ENCODE results near the gene SORCS1.

SORCS1 gene

GRCh38 chr10:107011992-107012391, 152.5 kb downstream of the SORCS1 start:
- Histone ChIP-seq H4K8ac (ENCODE audit: low read depth, low read length) (no peak overlapping the region), H3K4me2 (ENCODE audit: low read length) (no peak overlapping the region), H3K79me2 (ENCODE audit: control insufficient read depth, insufficient read depth, low read length) (no peaks in the 10 kb centered on the region), H2BK15ac (replicated peaks; ENCODE audit: low read depth) (no peak overlapping the region), H3K4me3 (ENCODE audit: low read length) (no peak overlapping the region), H3K4ac (ENCODE audit: low read depth, low read length) (no peak overlapping the region), H2BK5ac (ENCODE audit: low read length) (no peak overlapping the region), H3K9ac (ENCODE audit: low read length) (no peak overlapping the region), H3K56ac (ENCODE audit: low read length) (no peak overlapping the region), H3K27ac (ENCODE audit: low read depth, low read length) (no peak overlapping the region), H4K5ac (ENCODE audit: low read length) (no peak overlapping the region), H3K23ac (ENCODE audit: low read length) (no peak overlapping the region), H3K36me3 (ENCODE audit: control insufficient read depth, insufficient read depth, low read length) (no peaks in the 10 kb centered on the region), H2BK120ac (ENCODE audit: low read depth, low read length) (no peak overlapping the region), H2AK5ac (ENCODE audit: low read length) (no peak overlapping the region), H3K18ac (ENCODE audit: low read length) (no peak overlapping the region), H3K4me1 (ENCODE audit: control insufficient read depth, low read depth, low read length) (peaks cover 4% of the 10 kb centered on the region), H3K27me3 (ENCODE audit: insufficient read depth, low read length, poor library complexity) (no peaks in the 10 kb centered on the region), H3K79me1 (ENCODE audit: low read length) (no peaks in the 10 kb centered on the region)
- DNase-seq: no peak
- no CpG with 5 or more reads among the region's 3 CpGs for WGBS (ENCODE audit: extremely low coverage, insufficient coverage, low lambda C conversion rate)

GRCh38 chr10:107011105-107011504, 153.4 kb downstream of the SORCS1 start:
- no peak overlapping the region for H2AK5ac ChIP-seq (ENCODE audit: low read length)
- no peak overlapping the region for H2BK120ac ChIP-seq (ENCODE audit: low read depth, low read length)
- no peaks in the 10 kb centered on the region for H3K27me3 ChIP-seq (ENCODE audit: insufficient read depth, low read length, poor library complexity)
- no peak overlapping the region for H3K27ac ChIP-seq (ENCODE audit: low read depth, low read length)
- no peak overlapping the region for H2BK5ac ChIP-seq (ENCODE audit: low read length)
- no peak overlapping the region for H3K23ac ChIP-seq (ENCODE audit: low read length)
- WGBS (ENCODE audit: extremely low coverage, insufficient coverage, low lambda C conversion rate): no CpG with 5 or more reads among the region's 3 CpGs
- H3K18ac ChIP-seq (ENCODE audit: low read length): no peak overlapping the region
- no peak overlapping the region for H3K4me3 ChIP-seq (ENCODE audit: low read length)
- no peak overlapping the region for H4K5ac ChIP-seq (ENCODE audit: low read length)
- no peak overlapping the region for H3K9ac ChIP-seq (ENCODE audit: low read length)
- H3K79me1 ChIP-seq (ENCODE audit: low read length): no peaks in the 10 kb centered on the region
- H3K4me2 ChIP-seq (ENCODE audit: low read length): no peak overlapping the region
- H3K4me1 ChIP-seq (ENCODE audit: control insufficient read depth, low read depth, low read length): peaks cover 4% of the 10 kb centered on the region
- peak; percentile 59 for DNase-seq
- H3K36me3 ChIP-seq (ENCODE audit: control insufficient read depth, insufficient read depth, low read length): no peaks in the 10 kb centered on the region
- no peak overlapping the region for H3K4ac ChIP-seq (ENCODE audit: low read depth, low read length)
- H3K79me2 ChIP-seq (ENCODE audit: control insufficient read depth, insufficient read depth, low read length): no peaks in the 10 kb centered on the region
- no peak overlapping the region for H4K8ac ChIP-seq (ENCODE audit: low read depth, low read length)
- H2BK15ac ChIP-seq (replicated peaks; ENCODE audit: low read depth): no peak overlapping the region
- no peak overlapping the region for H3K56ac ChIP-seq (ENCODE audit: low read length)

GRCh38 chr10:107010531-107010930, 154.0 kb downstream of the SORCS1 start:
- H2BK15ac ChIP-seq (replicated peaks; ENCODE audit: low read depth): no peak overlapping the region
- H3K4me3 ChIP-seq (ENCODE audit: low read length): no peak overlapping the region
- H4K8ac ChIP-seq (ENCODE audit: low read depth, low read length): no peak overlapping the region
- no peak overlapping the region for H3K27ac ChIP-seq (ENCODE audit: low read depth, low read length)
- H4K5ac ChIP-seq (ENCODE audit: low read length): no peak overlapping the region
- H2BK120ac ChIP-seq (ENCODE audit: low read depth, low read length): no peak overlapping the region
- H3K9ac ChIP-seq (ENCODE audit: low read length): no peak overlapping the region
- no peaks in the 10 kb centered on the region for H3K79me1 ChIP-seq (ENCODE audit: low read length)
- no peak overlapping the region for H3K56ac ChIP-seq (ENCODE audit: low read length)
- H3K27me3 ChIP-seq (ENCODE audit: insufficient read depth, low read length, poor library complexity): no peaks in the 10 kb centered on the region
- H2AK5ac ChIP-seq (ENCODE audit: low read length): no peak overlapping the region
- no CpG with 5 or more reads among the region's 8 CpGs for WGBS (ENCODE audit: extremely low coverage, insufficient coverage, low lambda C conversion rate)
- H3K4me2 ChIP-seq (ENCODE audit: low read length): no peak overlapping the region
- peaks cover 4% of the 10 kb centered on the region for H3K4me1 ChIP-seq (ENCODE audit: control insufficient read depth, low read depth, low read length)
- no peak overlapping the region for H3K23ac ChIP-seq (ENCODE audit: low read length)
- no peaks in the 10 kb centered on the region for H3K79me2 ChIP-seq (ENCODE audit: control insufficient read depth, insufficient read depth, low read length)
- no peak overlapping the region for H3K4ac ChIP-seq (ENCODE audit: low read depth, low read length)
- peak overlapping the region; percentile 22 for H3K18ac ChIP-seq (ENCODE audit: low read length)
- H2BK5ac ChIP-seq (ENCODE audit: low read length): no peak overlapping the region
- no peaks in the 10 kb centered on the region for H3K36me3 ChIP-seq (ENCODE audit: control insufficient read depth, insufficient read depth, low read length)
- no peak for DNase-seq

- H3K9ac ChIP-seq (ENCODE audit: low read length): no peak overlapping the region
- no peaks in the 10 kb centered on the region for H3K79me1 ChIP-seq (ENCODE audit: low read length)
- H3K79me2 ChIP-seq (ENCODE audit: control insufficient read depth, insufficient read depth, low read length): no peaks in the 10 kb centered on the region
- no peaks in the 10 kb centered on the region for H3K4me1 ChIP-seq (ENCODE audit: control insufficient read depth, low read depth, low read length)
- no peak overlapping the region for H3K23ac ChIP-seq (ENCODE audit: low read length)
- no peak overlapping the region for H2BK15ac ChIP-seq (replicated peaks; ENCODE audit: low read depth)
- WGBS (ENCODE audit: extremely low coverage, insufficient coverage, low lambda C conversion rate): no CpG with 5 or more reads among the region's 2 CpGs
- H4K5ac ChIP-seq (ENCODE audit: low read length): no peak overlapping the region
- no peak overlapping the region for H3K4me3 ChIP-seq (ENCODE audit: low read length)
- H2BK120ac ChIP-seq (ENCODE audit: low read depth, low read length): no peak overlapping the region
- no peak overlapping the region for H2AK5ac ChIP-seq (ENCODE audit: low read length)
- no peak overlapping the region for H3K4me2 ChIP-seq (ENCODE audit: low read length)
- H3K27me3 ChIP-seq (ENCODE audit: insufficient read depth, low read length, poor library complexity): no peaks in the 10 kb centered on the region
- no peak overlapping the region for H3K18ac ChIP-seq (ENCODE audit: low read length)
- no peak overlapping the region for H3K4ac ChIP-seq (ENCODE audit: low read depth, low read length)
- no peak overlapping the region for H3K27ac ChIP-seq (ENCODE audit: low read depth, low read length)
- no peak overlapping the region for H2BK5ac ChIP-seq (ENCODE audit: low read length)
- H3K56ac ChIP-seq (ENCODE audit: low read length): no peak overlapping the region
- H3K36me3 ChIP-seq (ENCODE audit: control insufficient read depth, insufficient read depth, low read length): no peaks in the 10 kb centered on the region
- DNase-seq: no peak
- no peak overlapping the region for H4K8ac ChIP-seq (ENCODE audit: low read depth, low read length)
Observed at GRCh38 chr10:107004362-107004761, 160.1 kb downstream of the SORCS1 start.

- H4K5ac ChIP-seq (ENCODE audit: low read length): no peak overlapping the region
- H2AK5ac ChIP-seq (ENCODE audit: low read length): no peak overlapping the region
- H3K56ac ChIP-seq (ENCODE audit: low read length): no peak overlapping the region
- H2BK120ac ChIP-seq (ENCODE audit: low read depth, low read length): no peak overlapping the region
- WGBS (ENCODE audit: extremely low coverage, insufficient coverage, low lambda C conversion rate): no CpG with 5 or more reads among the region's 3 CpGs
- H3K18ac ChIP-seq (ENCODE audit: low read length): no peak overlapping the region
- H3K9ac ChIP-seq (ENCODE audit: low read length): no peak overlapping the region
- no peak overlapping the region for H3K4ac ChIP-seq (ENCODE audit: low read depth, low read length)
- no peaks in the 10 kb centered on the region for H3K4me1 ChIP-seq (ENCODE audit: control insufficient read depth, low read depth, low read length)
- no peak overlapping the region for H3K23ac ChIP-seq (ENCODE audit: low read length)
- H3K27me3 ChIP-seq (ENCODE audit: insufficient read depth, low read length, poor library complexity): no peaks in the 10 kb centered on the region
- no peak overlapping the region for H3K27ac ChIP-seq (ENCODE audit: low read depth, low read length)
- H2BK15ac ChIP-seq (replicated peaks; ENCODE audit: low read depth): no peak overlapping the region
- H3K36me3 ChIP-seq (ENCODE audit: control insufficient read depth, insufficient read depth, low read length): no peaks in the 10 kb centered on the region
- no peak for DNase-seq
- H3K79me2 ChIP-seq (ENCODE audit: control insufficient read depth, insufficient read depth, low read length): no peaks in the 10 kb centered on the region
- no peaks in the 10 kb centered on the region for H3K79me1 ChIP-seq (ENCODE audit: low read length)
- H3K4me2 ChIP-seq (ENCODE audit: low read length): no peak overlapping the region
- H4K8ac ChIP-seq (ENCODE audit: low read depth, low read length): no peak overlapping the region
- no peak overlapping the region for H2BK5ac ChIP-seq (ENCODE audit: low read length)
- no peak overlapping the region for H3K4me3 ChIP-seq (ENCODE audit: low read length)
Observed at GRCh38 chr10:107002068-107002467, 162.4 kb downstream of the SORCS1 start.

- H3K4ac ChIP-seq (ENCODE audit: low read depth, low read length): no peak overlapping the region
- no peaks in the 10 kb centered on the region for H3K27me3 ChIP-seq (ENCODE audit: insufficient read depth, low read length, poor library complexity)
- H3K4me3 ChIP-seq (ENCODE audit: low read length): no peak overlapping the region
- H2BK5ac ChIP-seq (ENCODE audit: low read length): no peak overlapping the region
- no peak overlapping the region for H3K56ac ChIP-seq (ENCODE audit: low read length)
- H2AK5ac ChIP-seq (ENCODE audit: low read length): no peak overlapping the region
- no peak overlapping the region for H3K9ac ChIP-seq (ENCODE audit: low read length)
- H2BK15ac ChIP-seq (replicated peaks; ENCODE audit: low read depth): no peak overlapping the region
- H3K18ac ChIP-seq (ENCODE audit: low read length): no peak overlapping the region
- H3K79me2 ChIP-seq (ENCODE audit: control insufficient read depth, insufficient read depth, low read length): no peaks in the 10 kb centered on the region
- no peaks in the 10 kb centered on the region for H3K4me1 ChIP-seq (ENCODE audit: control insufficient read depth, low read depth, low read length)
- WGBS (ENCODE audit: extremely low coverage, insufficient coverage, low lambda C conversion rate): no CpG with 5 or more reads among the region's 3 CpGs
- no peak for DNase-seq
- no peak overlapping the region for H4K5ac ChIP-seq (ENCODE audit: low read length)
- H3K27ac ChIP-seq (ENCODE audit: low read depth, low read length): no peak overlapping the region
- H3K36me3 ChIP-seq (ENCODE audit: control insufficient read depth, insufficient read depth, low read length): no peaks in the 10 kb centered on the region
- no peak overlapping the region for H3K23ac ChIP-seq (ENCODE audit: low read length)
- H3K4me2 ChIP-seq (ENCODE audit: low read length): no peak overlapping the region
- H4K8ac ChIP-seq (ENCODE audit: low read depth, low read length): no peak overlapping the region
- H2BK120ac ChIP-seq (ENCODE audit: low read depth, low read length): no peak overlapping the region
- no peaks in the 10 kb centered on the region for H3K79me1 ChIP-seq (ENCODE audit: low read length)
Observed at GRCh38 chr10:106999118-106999707, 165.3 kb downstream of the SORCS1 start.

Measured in mesendoderm (in vitro differentiated cells).